GM21515 (cell line): ENCODE data around the gene MLYCD.
"Not testable (repeated sequence)": the region's sequence is repeated elsewhere in the genome, so short reads cannot be mapped to it uniquely, and the experiment has no call there.

Experiments used
- ATAC-seq: cut with Tn5 transposase; IDR thresholded peaks from one replicate; pipeline ENCODE4 v1.9.1; 2021; ENCODE audit not compliant: unreplicated experiment

The MLYCD gene

DNA sequence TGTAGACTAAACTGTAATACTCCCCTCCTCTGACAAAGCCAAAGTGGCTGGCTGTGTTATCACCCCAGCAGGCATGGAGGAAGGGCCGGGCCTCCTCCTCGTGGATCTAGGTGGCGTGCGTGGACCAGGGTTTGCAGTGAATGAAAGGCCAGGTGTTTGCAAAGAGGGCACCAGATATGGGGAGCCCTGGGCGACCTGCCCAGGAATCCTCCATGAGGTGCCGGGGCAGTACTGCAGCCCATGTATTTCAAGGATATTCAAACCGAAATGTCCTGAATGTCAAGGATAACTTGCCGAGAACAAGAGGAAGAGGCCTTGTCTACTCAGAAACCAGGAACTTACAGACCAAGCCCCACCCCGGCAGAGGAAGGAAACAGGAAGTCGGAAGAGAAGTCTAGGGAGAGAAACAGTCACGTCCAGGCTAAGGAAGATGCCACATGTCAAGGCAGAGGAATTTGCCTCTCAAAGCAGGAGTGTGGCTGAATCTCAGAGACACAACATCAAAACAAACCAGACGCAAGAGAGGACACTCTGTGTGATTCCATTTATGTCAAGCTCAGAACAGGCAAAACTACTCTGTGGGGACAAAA lies 40.4 kb downstream of the MLYCD start:
- no peak for ATAC-seq

DNA sequence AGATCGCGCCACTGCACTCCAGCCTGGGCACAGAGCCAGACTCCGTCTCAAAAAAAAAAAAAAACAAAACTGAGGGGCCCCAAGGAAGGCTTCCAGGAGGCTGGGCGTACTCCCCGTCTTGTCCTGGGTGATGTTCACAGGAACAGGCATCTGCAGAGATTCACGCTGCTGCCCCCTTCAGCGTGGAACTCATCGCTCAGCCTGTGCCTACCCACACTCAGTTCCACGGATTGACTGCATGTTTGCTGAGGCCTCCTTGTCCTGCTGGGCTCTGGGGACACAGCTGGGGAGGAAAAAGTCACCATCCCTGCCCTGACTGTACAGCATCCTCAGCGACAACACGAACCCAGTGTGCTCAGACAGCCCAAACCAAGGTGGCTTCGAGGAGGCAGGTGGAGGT lies 41.2 kb downstream of the MLYCD start:
- ATAC-seq, result no peak

DNA sequence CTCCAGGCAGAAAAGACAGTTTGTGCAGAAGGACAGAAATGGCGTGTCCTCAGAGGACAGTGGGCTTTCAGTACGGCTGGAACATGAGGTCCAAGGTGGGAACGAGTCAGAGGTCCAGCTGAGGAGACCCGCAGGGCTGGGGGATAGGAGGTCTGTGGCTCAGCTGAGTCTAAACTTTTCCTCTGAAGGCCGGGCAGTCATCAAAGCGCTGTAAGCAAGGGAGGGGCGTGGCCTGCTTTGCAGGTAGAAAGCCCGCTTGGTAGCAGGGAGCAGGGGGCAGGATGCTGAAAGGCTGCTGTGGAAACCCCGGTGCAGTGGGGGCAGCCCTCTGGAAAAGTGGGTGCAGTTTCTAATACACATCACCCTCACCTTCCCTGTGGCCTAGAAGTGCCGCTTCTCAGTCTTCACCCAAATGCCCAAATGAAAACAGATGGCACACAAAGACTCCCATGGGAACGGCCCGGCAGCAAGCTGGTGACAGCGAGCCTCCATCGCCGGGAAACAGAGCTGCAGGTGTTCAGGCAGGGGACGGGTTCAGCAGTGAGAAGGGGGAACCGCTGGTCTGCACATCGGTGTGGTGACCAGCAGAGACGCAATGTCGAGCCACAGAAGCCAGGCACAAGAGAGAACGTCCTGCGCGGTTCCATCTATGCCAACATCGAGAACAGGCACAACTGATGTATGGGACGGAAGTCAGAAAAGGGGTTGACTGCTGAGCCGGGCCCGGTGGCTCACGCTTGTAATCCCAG lies 41.9 kb downstream of the MLYCD start:
- no peak for ATAC-seq

DNA sequence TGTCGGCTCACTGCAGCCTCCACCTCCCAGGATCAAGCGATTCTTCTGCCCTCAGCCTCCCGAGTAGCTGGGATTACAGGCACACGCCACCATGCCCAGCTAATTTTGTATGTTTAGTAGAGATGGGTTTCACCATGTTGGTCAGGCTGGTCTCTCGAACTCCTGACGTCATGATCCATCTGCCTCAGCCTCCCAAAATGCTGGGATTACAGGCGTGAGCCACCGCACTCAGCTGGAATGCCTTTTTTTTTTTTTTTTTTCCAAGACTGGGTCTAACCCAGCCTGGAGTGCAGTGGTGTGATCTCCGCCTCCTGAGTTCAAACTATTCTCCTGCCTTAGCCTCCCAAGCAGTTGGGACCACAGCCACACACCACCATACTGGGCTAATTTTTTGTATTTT lies 42.6 kb downstream of the MLYCD start:
- ATAC-seq, result not testable (repeated sequence)

DNA sequence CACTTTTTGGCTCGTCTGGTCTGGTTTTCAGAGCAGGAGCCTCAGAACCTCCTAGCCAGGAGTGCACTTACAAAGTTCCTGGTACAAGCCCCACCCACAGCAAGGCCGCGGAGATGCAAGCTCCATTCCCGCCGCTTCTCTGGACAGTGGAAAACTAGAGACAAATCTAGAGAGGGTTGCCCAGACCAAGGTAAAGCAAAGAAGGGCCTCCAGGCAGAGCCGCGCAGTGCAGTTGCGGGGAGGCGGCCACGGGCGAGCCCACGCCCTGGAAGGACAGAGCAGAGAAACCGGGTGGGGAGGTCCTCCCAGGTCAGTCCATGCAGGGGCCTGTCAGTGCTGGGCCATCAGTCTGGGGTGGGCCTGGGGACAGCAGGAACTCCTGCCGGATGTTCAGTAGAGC lies 43.2 kb downstream of the MLYCD start:
- ATAC-seq, result no peak

DNA sequence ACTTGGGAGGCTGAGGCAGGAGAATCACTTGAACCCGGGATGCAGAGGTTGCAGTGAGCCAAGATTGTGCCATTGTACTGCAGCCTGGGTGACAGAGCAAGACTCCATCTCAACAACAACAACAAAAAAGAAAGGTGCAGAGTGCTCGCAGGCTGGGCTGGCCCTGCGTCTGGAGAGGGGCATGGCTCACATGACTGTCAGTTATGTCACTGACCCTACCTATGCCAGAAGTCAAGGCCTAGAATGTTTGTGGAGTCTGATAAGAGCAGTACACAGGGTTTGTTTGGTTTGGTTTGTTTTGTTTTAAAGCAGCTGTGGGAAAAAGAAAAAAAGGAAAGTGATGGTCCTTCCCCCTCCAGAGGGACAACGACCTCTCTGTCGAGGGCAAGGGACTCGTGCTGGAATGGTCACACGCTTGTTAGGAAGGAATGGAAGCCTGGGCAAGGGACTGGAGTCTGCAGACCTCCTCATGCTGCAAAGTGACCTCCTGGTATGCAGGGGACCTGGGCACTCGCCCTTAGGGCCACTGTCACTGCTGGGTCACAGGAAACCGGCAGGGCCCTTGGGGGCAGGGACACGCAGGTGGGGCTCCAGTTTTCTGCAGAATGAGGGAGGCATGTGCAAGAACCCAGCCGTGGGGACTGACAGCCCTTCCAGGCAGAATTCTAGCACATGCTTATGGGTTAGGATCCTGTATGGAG lies 44.0 kb downstream of the MLYCD start:
- no peak for ATAC-seq

DNA sequence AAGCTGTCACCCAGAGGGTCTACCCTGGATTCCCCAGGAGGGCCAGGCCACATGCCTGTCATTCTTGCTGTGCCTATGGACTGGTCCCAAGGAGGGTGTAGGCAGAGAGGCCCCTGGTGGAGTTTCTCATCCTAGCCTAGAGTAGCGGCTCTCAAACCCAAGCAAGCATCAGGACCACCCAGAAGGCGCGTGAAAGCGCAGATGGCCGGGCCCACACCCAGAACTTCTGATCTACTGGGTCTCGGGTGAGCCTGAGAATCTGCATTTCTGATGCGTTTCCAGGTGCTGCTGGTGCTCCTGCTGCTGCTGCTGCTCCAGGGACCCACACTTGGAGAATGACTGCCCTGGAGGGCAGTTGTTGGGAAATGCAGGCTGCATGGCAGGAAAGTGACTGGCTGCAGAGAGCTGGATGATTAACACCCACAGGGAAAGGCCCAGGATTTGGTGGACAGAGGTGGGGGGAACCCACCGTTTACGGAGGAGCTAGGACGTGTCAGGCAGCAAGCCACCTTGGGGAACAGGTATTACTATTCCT lies 44.7 kb downstream of the MLYCD start:
- ATAC-seq, result no peak

DNA sequence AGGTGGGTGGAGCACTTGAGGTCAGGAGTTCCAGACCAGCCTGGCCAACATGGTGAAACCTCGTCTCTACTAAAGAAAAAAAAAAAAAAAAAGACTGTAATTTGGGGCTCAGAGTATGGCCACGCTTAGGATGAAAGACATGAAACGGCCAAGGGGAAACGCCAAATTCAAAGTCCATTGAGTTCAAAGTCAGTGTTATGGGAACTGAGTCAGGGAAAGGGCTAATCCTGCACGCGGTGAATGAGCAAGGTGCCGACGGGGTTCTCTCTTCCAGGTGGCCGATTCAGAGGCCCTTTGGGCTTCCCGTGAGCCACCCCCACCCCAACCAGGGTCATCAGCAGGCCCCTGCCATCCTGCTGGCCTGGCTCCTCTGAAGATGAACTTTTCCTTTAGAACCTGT lies 46.7 kb downstream of the MLYCD start:
- no peak for ATAC-seq

DNA sequence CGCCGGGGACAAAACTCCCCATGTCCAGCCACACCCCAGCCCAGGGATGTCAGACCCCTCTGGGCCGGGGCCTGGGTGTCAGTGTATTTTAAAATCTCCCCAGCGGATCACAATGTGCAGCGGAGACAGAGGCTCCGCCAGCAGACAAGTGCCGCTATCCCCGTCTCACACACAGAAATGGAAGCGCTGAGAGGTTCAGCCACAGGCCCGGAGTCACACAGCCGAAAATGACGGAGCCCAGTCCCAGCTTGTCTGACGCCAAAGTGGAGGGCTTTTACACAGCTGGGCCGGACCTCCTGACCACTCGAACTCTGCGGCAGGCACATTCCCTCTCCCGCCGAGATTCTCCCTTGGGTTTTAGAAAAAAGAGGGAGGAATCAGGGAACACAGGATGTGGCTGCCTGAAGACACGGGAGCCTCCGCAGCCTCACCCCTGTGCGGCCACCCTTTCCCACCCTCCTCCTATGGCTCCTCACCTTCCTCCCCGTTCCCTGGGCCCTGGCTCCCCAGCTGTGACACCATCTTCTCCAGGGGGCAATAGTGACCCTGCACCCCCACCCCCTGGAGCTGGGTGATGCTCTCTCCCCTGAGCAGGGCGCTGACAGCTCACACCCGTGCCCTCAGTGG lies 47.4 kb downstream of the MLYCD start:
- no peak for ATAC-seq

DNA sequence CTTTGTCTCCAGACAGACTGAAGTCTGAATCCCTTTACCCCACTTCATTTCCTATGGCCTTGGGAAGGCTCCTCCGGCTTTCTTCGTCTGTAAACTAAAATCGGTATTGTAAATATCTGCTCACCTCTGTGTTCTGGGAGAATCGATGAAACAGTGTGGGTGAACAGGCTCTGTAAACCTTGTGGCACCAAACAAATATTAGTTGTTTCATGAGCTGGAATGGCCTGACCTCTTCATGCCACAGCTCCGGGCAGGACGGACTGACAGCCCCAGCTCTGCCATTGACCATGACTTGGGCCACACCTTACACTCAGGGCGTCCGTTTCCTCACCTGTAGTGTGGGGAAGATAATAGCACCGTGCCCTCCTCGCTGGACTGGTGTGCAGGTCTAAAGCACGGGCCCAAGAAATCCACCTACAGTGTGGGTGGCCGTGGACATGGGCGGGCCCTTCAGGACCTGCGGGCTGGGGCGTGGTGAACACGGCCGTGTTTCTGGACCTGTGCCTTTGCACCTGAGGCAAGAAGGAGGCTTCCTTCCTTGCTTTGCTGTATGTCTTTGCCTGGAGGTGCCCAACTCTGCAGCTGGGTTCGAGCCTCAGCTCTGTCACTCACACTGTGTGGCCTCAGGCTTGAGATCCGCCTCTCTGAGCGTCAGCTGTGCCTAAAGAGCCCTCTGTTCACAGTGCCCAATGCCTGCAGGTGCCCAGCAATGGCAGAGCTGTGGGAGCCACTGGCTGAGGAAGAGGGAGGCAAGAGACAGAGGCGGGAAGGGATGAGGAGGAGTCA lies 48.1 kb downstream of the MLYCD start:
- ATAC-seq, result no peak

DNA sequence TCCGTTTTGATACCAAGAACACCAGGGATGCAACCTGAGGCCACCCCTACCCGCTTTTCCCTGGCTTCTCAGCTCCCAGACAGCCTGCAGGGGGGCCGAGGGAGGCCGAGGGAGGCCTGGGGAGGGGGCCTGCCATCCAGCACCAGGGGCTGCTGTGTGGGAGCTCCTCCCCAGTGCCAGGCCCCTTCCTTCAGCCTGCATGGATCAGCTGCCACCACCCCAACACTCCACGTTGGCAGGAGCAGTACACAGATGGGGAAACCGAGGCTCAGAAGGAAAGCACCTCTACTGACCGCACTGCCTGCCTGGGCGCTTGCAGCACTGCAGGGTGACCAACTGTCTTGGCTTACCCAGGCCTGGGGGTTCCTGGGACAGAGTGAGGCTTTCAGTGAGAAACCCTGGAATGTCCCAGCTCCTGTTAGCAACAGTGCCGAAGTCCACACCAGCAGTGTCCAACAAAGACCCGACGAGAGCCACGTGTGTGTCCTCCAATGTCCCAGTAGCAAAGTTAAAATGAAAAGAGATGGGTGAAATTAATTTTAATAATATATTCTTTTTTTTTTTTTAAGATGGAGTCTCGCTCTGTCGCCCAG lies 48.8 kb downstream of the MLYCD start:
- no peak for ATAC-seq

DNA sequence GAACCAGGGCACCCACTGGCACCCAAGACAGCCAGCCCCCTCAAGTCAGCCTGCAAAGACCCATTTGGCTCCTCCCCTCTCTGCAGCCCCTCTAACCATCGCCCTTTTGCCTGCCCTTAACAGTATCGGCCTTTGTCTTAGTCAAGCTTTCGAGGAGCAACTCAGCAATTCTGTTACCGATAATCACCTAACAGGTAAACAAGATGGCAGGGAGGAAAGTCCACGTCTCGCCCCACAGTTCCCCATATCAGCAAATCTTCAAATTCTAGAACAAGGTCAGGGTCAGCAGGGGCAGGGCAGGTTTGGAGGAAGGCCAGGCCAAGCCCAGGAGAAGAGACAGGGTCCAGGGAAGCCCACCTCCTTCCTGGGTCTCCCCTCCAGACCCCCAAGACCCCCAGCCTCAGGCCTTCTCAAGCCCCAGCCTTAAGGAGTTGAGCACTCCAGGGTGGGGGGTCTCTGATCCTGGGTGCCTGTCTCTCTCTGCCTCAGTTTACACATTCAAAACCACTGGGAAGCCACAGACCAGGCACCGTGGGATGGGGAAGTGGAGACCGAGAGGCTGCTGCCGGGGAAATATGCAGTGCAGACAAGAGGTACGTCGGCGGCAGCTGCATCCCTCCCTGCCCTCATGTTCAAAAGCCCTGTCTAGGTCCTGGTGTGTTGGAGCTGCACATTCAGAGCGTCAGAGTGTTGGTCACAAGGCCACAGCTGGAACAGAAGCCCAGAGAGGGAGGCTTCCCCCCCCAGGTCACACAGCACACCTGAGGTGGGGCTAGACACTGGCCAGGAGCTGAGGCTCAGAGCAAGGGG lies 50.2 kb downstream of the MLYCD start:
- ATAC-seq, result no peak

DNA sequence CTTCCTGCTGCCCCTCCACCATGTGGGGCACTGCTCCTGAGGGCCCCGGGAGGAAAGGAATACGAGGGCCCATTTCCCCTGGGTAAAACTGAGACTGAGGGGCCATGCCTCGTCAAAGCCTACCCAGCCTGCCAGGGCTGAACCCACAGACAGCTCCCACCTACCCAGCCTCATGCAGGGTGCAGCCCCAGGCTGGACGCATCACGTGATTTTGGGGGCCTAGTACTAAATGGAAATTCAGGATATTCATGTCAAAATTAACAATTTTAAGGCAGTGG lies 50.7 kb downstream of the MLYCD start:
- no peak for ATAC-seq

DNA sequence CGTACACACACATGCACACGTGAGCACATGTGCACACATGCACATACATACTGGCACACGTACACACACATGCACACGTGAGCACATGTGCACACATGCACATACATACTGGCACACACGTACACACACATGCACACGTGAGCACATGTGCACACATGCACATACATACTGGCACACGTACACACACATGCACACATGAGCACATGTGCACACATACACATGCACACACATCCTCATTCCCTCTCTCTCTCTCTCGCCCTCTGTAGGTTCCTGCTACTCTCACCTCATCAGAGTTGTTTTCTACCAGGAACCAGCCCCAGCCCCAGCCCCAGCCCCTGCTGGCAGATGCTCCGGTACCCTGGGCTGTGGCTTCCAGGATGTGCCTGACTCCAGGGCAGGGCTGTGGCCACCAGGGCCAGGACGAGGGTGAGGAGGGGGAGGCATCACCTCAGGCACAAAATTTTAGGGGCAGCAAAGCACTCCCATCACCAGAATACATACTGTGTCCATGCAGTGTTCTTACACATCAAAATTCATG lies 52.0 kb downstream of the MLYCD start:
- ATAC-seq, result not testable (repeated sequence)

DNA sequence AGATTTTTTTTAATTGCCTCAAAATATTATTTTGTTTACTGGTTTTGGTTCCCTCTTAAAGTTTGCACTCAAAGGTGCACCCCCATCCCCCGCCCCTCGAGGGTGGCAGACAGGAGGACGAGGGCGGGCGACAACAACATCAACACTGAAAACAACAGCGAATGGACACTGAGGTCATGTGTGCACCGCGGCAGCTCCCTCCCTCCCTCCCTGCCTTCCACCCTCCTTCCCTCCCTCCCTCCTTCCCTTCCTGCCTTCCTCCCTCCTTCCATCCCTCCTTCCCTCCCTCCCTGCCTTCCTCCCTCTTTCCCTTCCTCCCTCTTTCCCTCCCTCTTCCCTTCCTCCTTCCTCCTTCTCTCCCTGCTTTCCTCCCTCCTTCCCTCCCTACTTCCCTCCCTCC lies 52.6 kb downstream of the MLYCD start:
- ATAC-seq, result no peak

DNA sequence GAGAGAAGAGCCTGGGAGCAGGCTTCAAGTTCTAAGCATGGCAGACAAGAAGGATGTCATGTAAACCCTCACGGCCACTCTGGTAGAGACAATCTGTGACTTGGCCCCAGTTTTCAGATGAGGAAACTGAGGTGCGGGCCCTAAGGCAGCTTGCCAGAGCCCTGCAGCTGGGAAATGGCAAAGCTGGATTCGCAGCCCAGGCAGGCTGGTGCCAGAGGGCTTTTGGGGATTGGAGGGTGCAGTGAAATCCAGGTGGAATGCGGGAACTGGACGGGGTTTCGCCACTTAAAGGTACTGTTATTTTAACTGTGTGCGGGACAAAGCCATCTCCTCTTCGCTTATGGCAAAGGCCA lies 53.6 kb downstream of the MLYCD start:
- ATAC-seq, result no peak

DNA sequence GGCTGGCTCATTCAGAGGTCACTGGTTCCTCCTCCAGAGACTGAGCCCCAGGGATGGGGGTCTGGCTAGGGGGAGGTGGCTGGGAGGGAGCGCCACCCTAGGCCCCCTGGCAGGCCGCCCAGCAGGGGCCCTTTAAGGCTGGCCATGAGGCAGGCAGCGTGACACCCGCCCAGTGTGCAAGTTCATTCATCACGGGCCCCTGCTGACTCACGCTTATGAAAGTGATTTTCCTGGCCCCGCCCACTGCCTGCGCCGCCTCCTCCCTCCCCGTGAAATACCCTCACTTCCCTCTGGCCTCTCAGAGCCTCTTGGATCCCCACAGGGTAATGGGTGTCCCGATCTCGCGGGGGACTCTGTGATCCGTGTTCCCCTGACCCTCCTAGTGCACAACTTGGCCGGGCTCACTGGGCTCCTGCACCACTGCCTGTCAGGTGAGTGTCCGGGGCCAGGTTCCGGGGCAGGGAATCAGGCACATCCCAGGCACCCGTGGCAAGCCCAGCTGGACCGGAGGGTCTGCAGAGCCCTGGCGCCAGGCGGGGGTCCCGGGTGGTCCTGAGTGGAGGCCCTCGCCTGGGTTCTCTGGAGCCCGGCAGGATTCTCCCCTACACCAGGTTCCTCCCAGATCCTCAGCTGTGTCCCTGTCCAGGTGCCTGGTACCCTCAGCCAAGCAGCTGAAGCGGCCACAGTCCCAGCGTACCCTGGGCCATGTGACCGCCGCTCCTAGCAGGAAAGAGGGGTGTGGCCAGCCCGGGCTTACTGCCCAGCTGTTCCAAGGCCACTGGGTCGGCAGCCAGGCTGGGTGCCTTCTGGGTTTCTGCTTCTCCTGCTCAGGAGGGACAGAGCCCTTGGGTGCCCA lies 54.3 kb downstream of the MLYCD start, which contains the start of gene OSGIN1:
OSGIN1 (plus strand) TSS at position 301 of the 856 bp plus-strand sequence. CDS start 4,432 bp downstream, outside the sequence.
- ATAC-seq, result peak; percentile 65

DNA sequence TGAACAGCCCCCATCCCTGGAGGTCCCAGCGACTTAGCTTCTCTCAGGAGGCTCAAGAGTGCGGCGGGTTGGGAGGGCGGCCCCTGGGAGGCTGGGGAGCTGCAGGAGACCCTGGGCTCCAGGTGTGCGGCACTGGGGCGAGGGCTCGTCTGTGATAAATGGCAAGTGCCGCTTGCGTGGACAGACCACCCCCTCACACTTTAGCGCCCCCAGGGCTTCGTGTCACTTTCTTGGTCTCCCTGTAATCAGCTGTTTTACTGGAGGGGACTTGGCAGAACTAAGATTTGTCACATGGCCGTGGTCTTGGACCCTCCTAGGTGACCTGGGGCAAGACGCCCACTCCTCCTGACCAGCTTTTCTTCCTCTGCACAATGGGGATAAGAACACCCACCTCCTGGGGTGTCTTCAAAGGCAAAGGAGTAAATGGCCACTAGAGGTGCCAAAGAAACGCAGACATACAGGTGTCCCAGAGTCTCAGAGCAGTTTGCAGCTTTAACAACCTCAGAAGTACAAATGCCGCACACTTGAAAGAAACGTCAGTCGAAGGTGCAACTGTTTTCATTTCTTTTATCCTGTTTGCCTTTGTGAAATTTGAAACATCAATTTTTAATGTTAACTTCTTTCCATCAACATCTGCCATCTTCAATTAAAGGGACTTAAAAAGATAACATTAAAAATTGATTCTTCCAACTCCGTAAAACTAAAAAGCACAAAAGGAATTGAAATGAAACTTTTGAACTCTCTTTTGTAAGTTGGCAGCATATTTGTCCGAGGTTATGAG lies 55.1 kb downstream of the MLYCD start:
- no peak for ATAC-seq
